ENCODE measurements around the gene ELANE. TPM values are rescaled to one million over a fixed set of nuclear protein-coding genes. Genes with fewer than 3 reads are reported as not detected.
A peak's percentile ranks its signal among the peaks of the same experiment; 100 is the strongest.

ELANE gene
- total RNA-seq, 1 donor from 2014 or later = 1.6 TPM

- ATAC-seq = no peak
- no peak for DNase-seq (ENCODE audit: missing footprints)
- intact Hi-C loops (cut with DNase I) = no loop called here
Measured at GRCh38 chr19:855142-855541, 3.0 kb downstream of the ELANE start.

- DNase-seq (ENCODE audit: missing footprints) (no peak), ATAC-seq (no peak)
- intact Hi-C loops (cut with DNase I) = loop anchor here (2.0 kb wide), 1 partner anchor 85 kb away; no protein-coding TSS in a partner anchor
Measured at GRCh38 chr19:855566-856120, 3.5 kb downstream of the ELANE start.

- intact Hi-C loops (cut with DNase I) = no loop called here
- no peak for DNase-seq (ENCODE audit: missing footprints)
- no peak for ATAC-seq
Measured at GRCh38 chr19:858284-858683, 6.2 kb downstream of the ELANE start.

GRCh38 chr19:858868-859843 is 7.1 kb downstream of the ELANE start, which contains the start of gene CFD:
TSS of gene CFD (plus strand) at chr19:859664. CDS start at chr19:859690, 26 bp downstream.
- DNase-seq (ENCODE audit: missing footprints) (peak; percentile 90), ATAC-seq (peak; percentile 77)
- intact Hi-C loops (cut with DNase I) = no loop called here

- ATAC-seq (no peak), DNase-seq (ENCODE audit: missing footprints) (no peak)
- intact Hi-C loops (cut with DNase I) = no loop called here
Measured at GRCh38 chr19:861141-861755, 9.1 kb downstream of the ELANE start.

- ATAC-seq (no peak), DNase-seq (ENCODE audit: missing footprints) (no peak)
- intact Hi-C loops (cut with DNase I) = loop anchor here (2.0 kb wide), 1 partner anchor 59 kb away; no protein-coding TSS in a partner anchor
Measured at GRCh38 chr19:861756-862580, 9.9 kb downstream of the ELANE start.

GRCh38 chr19:862581-863314 is 10.6 kb downstream of the ELANE start:
- DNase-seq (ENCODE audit: missing footprints) (peak; percentile 88), ATAC-seq (no peak)
- intact Hi-C loops (cut with DNase I) = loop anchor here (2.0 kb wide), 1 partner anchor 58 kb away; no protein-coding TSS in a partner anchor

- intact Hi-C loops (cut with DNase I) = loop anchor here (2.0 kb wide), 1 partner anchor 58 kb away; no protein-coding TSS in a partner anchor
- DNase-seq (ENCODE audit: missing footprints) = no peak
- ATAC-seq = no peak
Measured at GRCh38 chr19:863315-863620, 11.2 kb downstream of the ELANE start.

GRCh38 chr19:866769-867300 is 14.7 kb downstream of the ELANE start:
- intact Hi-C loops (cut with DNase I) = no loop called here
- ATAC-seq (no peak), DNase-seq (ENCODE audit: missing footprints) (no peak)

- intact Hi-C loops (cut with DNase I) = no loop called here
- ATAC-seq (peak; percentile 9), DNase-seq (ENCODE audit: missing footprints) (no peak)
Measured at GRCh38 chr19:867301-867793, 15.2 kb downstream of the ELANE start.

GRCh38 chr19:867855-868457 is 15.9 kb downstream of the ELANE start:
- no peak for DNase-seq (ENCODE audit: missing footprints)
- ATAC-seq = no peak
- intact Hi-C loops (cut with DNase I) = no loop called here

GRCh38 chr19:868458-869244 is 16.5 kb downstream of the ELANE start:
- intact Hi-C loops (cut with DNase I) = no loop called here

GRCh38 chr19:869245-870177 is 17.4 kb downstream of the ELANE start:
- intact Hi-C loops (cut with DNase I) = loop anchor here (5.0 kb wide), 1 partner anchor 43 kb away; the partner anchor contains the start of gene R3HDM4
- no peak for DNase-seq (ENCODE audit: missing footprints)
- ATAC-seq = peak; percentile 27

More at GRCh38 chr19:868458-869244, 16.5 kb downstream of the ELANE start:
- ATAC-seq (no peak), DNase-seq (ENCODE audit: missing footprints) (no peak)

- DNase-seq (ENCODE audit: missing footprints) (no peak), ATAC-seq (no peak)
- intact Hi-C loops (cut with DNase I) = loop anchor here (5.0 kb wide), 1 partner anchor 42 kb away; the partner anchor contains the start of gene R3HDM4
Measured at GRCh38 chr19:870314-870713, 18.2 kb downstream of the ELANE start.

- ATAC-seq (no peak), DNase-seq (ENCODE audit: missing footprints) (peak; percentile 76)
- intact Hi-C loops (cut with DNase I) = loop anchor here (5.0 kb wide), 1 partner anchor 41 kb away; the partner anchor contains the start of gene R3HDM4
Measured at GRCh38 chr19:870963-871401, 18.9 kb downstream of the ELANE start.
